Measurements from ENCODE around the gene ANGPTL3.
"Not testable (repeated sequence)": the region's sequence is repeated elsewhere in the genome, so short reads cannot be mapped to it uniquely, and the experiment has no call there.

Gene ANGPTL3

GRCh38 chr1:62597281-62597680, at the start of gene ANGPTL3:
ANGPTL3 (plus strand) TSS chr1:62597520; CDS start chr1:62597567, 47 bp downstream.
- no peak for DNase-seq

- DNase-seq = no peak
Measured at GRCh38 chr1:62561306-62561705, 36.0 kb upstream of the ANGPTL3 start.

- DNase-seq = not testable (repeated sequence)
Measured at GRCh38 chr1:62567182-62567581, 30.1 kb upstream of the ANGPTL3 start.

- DNase-seq = not testable (repeated sequence)
Measured at GRCh38 chr1:62567926-62568325, 29.4 kb upstream of the ANGPTL3 start.

GRCh38 chr1:62571517-62571916, 25.8 kb upstream of the ANGPTL3 start:
- not testable (repeated sequence) for DNase-seq

- no peak for DNase-seq
Measured at GRCh38 chr1:62572476-62572875, 24.8 kb upstream of the ANGPTL3 start.

- no peak for DNase-seq
Measured at GRCh38 chr1:62573675-62574074, 23.6 kb upstream of the ANGPTL3 start.

GRCh38 chr1:62585469-62586155, 11.7 kb upstream of the ANGPTL3 start:
- DNase-seq = no peak

- DNase-seq = no peak
Measured at GRCh38 chr1:62588000-62588399, 9.3 kb upstream of the ANGPTL3 start.

GRCh38 chr1:62589321-62589720, 8.0 kb upstream of the ANGPTL3 start:
- DNase-seq = no peak

GRCh38 chr1:62590255-62590969, 6.9 kb upstream of the ANGPTL3 start:
- no peak for DNase-seq

- no peak for DNase-seq
Measured at GRCh38 chr1:62590970-62591368, 6.4 kb upstream of the ANGPTL3 start.

GRCh38 chr1:62593825-62594394, 3.4 kb upstream of the ANGPTL3 start:
- no peak for DNase-seq

- DNase-seq = no peak
Measured at GRCh38 chr1:62595647-62596046, 1.7 kb upstream of the ANGPTL3 start.

- no peak for DNase-seq
Measured at GRCh38 chr1:62599044-62599443, 1.7 kb downstream of the ANGPTL3 start.

- no peak for DNase-seq
Measured at GRCh38 chr1:62601457-62601856, 4.1 kb downstream of the ANGPTL3 start.

GRCh38 chr1:62608905-62609304, 11.6 kb downstream of the ANGPTL3 start:
- no peak for DNase-seq

- not testable (repeated sequence) for DNase-seq
Measured at GRCh38 chr1:62610588-62610987, 13.3 kb downstream of the ANGPTL3 start.

GRCh38 chr1:62612770-62613169, 15.4 kb downstream of the ANGPTL3 start:
- no peak for DNase-seq

- DNase-seq = no peak
Measured at GRCh38 chr1:62613325-62613727, 16.0 kb downstream of the ANGPTL3 start.

- DNase-seq = no peak
Measured at GRCh38 chr1:62613890-62614289, 16.6 kb downstream of the ANGPTL3 start.

GRCh38 chr1:62621907-62622306, 24.6 kb downstream of the ANGPTL3 start:
- DNase-seq = no peak

GRCh38 chr1:62625415-62625814, 28.1 kb downstream of the ANGPTL3 start:
- DNase-seq = no peak

- no peak for DNase-seq
Measured at GRCh38 chr1:62628506-62628905, 31.2 kb downstream of the ANGPTL3 start.

Measured in CD4-positive, alpha-beta T cell treated with Interleukin-10 for 1 hour (primary cell).